GM19035 (cell line): Measurements from ENCODE around the gene ICA1L.

Source experiments
- ATAC-seq: cut with Tn5 transposase; IDR thresholded peaks from one replicate; pipeline ENCODE4 v1.9.1; 2021; ENCODE audit not compliant: unreplicated experiment

ICA1L gene

GRCh38 chr2:202782940-202783558 is 88.5 kb downstream of the ICA1L start:
- ATAC-seq: no peak

- ATAC-seq: peak; percentile 96
Measured at GRCh38 chr2:202780514-202781021, 91.0 kb downstream of the ICA1L start.

GRCh38 chr2:202778217-202778616 is 93.3 kb downstream of the ICA1L start:
- ATAC-seq: no peak

- no peak for ATAC-seq
Measured at GRCh38 chr2:202774104-202774503, 97.5 kb downstream of the ICA1L start.

GRCh38 chr2:202773301-202773973 is 98.1 kb downstream of the ICA1L start:
- no peak for ATAC-seq

GRCh38 chr2:202771741-202772460 is 99.7 kb downstream of the ICA1L start:
- ATAC-seq: no peak

- no peak for ATAC-seq
Measured at GRCh38 chr2:202771336-202771735, 100.2 kb downstream of the ICA1L start.

- ATAC-seq: no peak
Measured at GRCh38 chr2:202769201-202769600, 102.4 kb downstream of the ICA1L start.

- no peak for ATAC-seq
Measured at GRCh38 chr2:202768273-202768672, 103.3 kb downstream of the ICA1L start.

GRCh38 chr2:202765436-202765835 is 106.1 kb downstream of the ICA1L start:
- ATAC-seq: no peak

GRCh38 chr2:202764991-202765390 is 106.6 kb downstream of the ICA1L start:
- ATAC-seq: no peak

- ATAC-seq: no peak
Measured at GRCh38 chr2:202763916-202764315, 107.7 kb downstream of the ICA1L start.

GRCh38 chr2:202762556-202762955 is 109.0 kb downstream of the ICA1L start:
- ATAC-seq: no peak

GRCh38 chr2:202760848-202761247 is 110.7 kb downstream of the ICA1L start:
- no peak for ATAC-seq

- no peak for ATAC-seq
Measured at GRCh38 chr2:202758604-202759003, 113.0 kb downstream of the ICA1L start.

- no peak for ATAC-seq
Measured at GRCh38 chr2:202758128-202758527, 113.4 kb downstream of the ICA1L start.

- ATAC-seq: no peak
Measured at GRCh38 chr2:202757339-202757738, 114.2 kb downstream of the ICA1L start.

GRCh38 chr2:202756598-202756997 is 115.0 kb downstream of the ICA1L start:
- ATAC-seq: no peak

GRCh38 chr2:202754936-202755335 is 116.6 kb downstream of the ICA1L start:
- no peak for ATAC-seq

- no peak for ATAC-seq
Measured at GRCh38 chr2:202752071-202752470, 119.5 kb downstream of the ICA1L start.

- ATAC-seq: no peak
Measured at GRCh38 chr2:202750763-202751427, 120.7 kb downstream of the ICA1L start.
